Uterus (tissue), 2 donors: ENCODE results near the gene NT5DC3.

Experiments used
- CTCF ChIP-seq, 4 experiments: fragments of 200-600 bp in 2 of 4; fragments of 450-650 bp in 2 of 4; sonication (generic) in 2 of 4; IDR thresholded peaks; one replicate each; pipeline ENCODE4 v1.5.1; 2016 to 2019; ENCODE audit warnings: antibody characterized with exemption in 4 of 4, mild to moderate bottlenecking in 2 of 4, moderate library complexity in 1 of 4
- POLR2A ChIP-seq, 2 donors: fragments of 450-650 bp; IDR thresholded peaks; one replicate each; pipeline ENCODE4 v1.6.1; 2016; ENCODE audit warnings: antibody characterized with exemption in 2 of 2, mild to moderate bottlenecking in 1 of 2, moderate library complexity in 1 of 2

GRCh38 chr12:103883908-103884307 lies 42.9 kb upstream of the NT5DC3 start:
- TF ChIP-seq CTCF (IDR thresholded peaks at IDR 0.05): no peak
- TF ChIP-seq POLR2A (IDR thresholded peaks at IDR 0.05): no peak
